NCI-H2029 treated with DMSO at 0.1 percent for 48 hours (cell line): ENCODE data around the gene GPC6.

ENCODE experiments used
- DNase-seq: peaks from one replicate; lab custom pipeline; 2025; lab: John Stamatoyannopoulos, UW

GPC6 gene

GRCh38 chr13:93925990-93926389 lies 699.4 kb downstream of the GPC6 start:
- DNase-seq, result no peak

- no peak for DNase-seq
Measured at GRCh38 chr13:93926425-93926824, 699.8 kb downstream of the GPC6 start.

- no peak for DNase-seq
Measured at GRCh38 chr13:93927431-93927830, 700.8 kb downstream of the GPC6 start.

- no peak for DNase-seq
Measured at GRCh38 chr13:93932901-93933300, 706.3 kb downstream of the GPC6 start.

- DNase-seq, result no peak
Measured at GRCh38 chr13:93936901-93937300, 710.3 kb downstream of the GPC6 start.

GRCh38 chr13:93941444-93941843 lies 714.8 kb downstream of the GPC6 start:
- DNase-seq, result no peak

- no peak for DNase-seq
Measured at GRCh38 chr13:93942016-93942415, 715.4 kb downstream of the GPC6 start.

GRCh38 chr13:93945621-93946020 lies 719.0 kb downstream of the GPC6 start:
- DNase-seq, result no peak

GRCh38 chr13:93946994-93947393 lies 720.4 kb downstream of the GPC6 start:
- DNase-seq, result no peak

GRCh38 chr13:93947651-93948050 lies 721.0 kb downstream of the GPC6 start:
- DNase-seq, result no peak

- DNase-seq, result no peak
Measured at GRCh38 chr13:93948162-93948922, 721.7 kb downstream of the GPC6 start.

GRCh38 chr13:93951108-93951507 lies 724.5 kb downstream of the GPC6 start:
- DNase-seq, result no peak

- no peak for DNase-seq
Measured at GRCh38 chr13:93951951-93952350, 725.3 kb downstream of the GPC6 start.

GRCh38 chr13:93953841-93954240 lies 727.2 kb downstream of the GPC6 start:
- DNase-seq, result no peak

- DNase-seq, result no peak
Measured at GRCh38 chr13:93955904-93956303, 729.3 kb downstream of the GPC6 start.

- no peak for DNase-seq
Measured at GRCh38 chr13:93956426-93956825, 729.8 kb downstream of the GPC6 start.

GRCh38 chr13:93957371-93957770 lies 730.8 kb downstream of the GPC6 start:
- DNase-seq, result no peak

- DNase-seq, result no peak
Measured at GRCh38 chr13:93959796-93960533, 733.4 kb downstream of the GPC6 start.

GRCh38 chr13:93963266-93964145 lies 736.9 kb downstream of the GPC6 start:
- DNase-seq, result no peak

GRCh38 chr13:93964146-93964512 lies 737.5 kb downstream of the GPC6 start:
- no peak for DNase-seq

- DNase-seq, result no peak
Measured at GRCh38 chr13:93965587-93965986, 739.0 kb downstream of the GPC6 start.

GRCh38 chr13:93966267-93966936 lies 739.8 kb downstream of the GPC6 start:
- no peak for DNase-seq
